Right lobe of liver (tissue), 6 donors: ENCODE data around the gene CAMK2B. TPM values are rescaled to one million over a fixed set of nuclear protein-coding genes. Genes with fewer than 3 reads are reported as not detected.
A peak's percentile ranks its signal among the peaks of the same experiment; 100 is the strongest.

Experiments
- ATAC-seq, 4 donors: fragments of 200-7000 bp; cut with Tn5 transposase; one replicate each; pipeline ENCODE4 v1.9.1; 2020; ENCODE audit warnings: mild to moderate bottlenecking in 4 of 4, moderate library complexity in 4 of 4
- DNase-seq, 3 donors: peaks; one replicate each; pipeline ENCODE4 v3.0.0-alpha.2; 2020
- H3K27ac ChIP-seq, 3 donors: fragments of 200-600 bp; one replicate each; pipeline ENCODE4 v1.8.0; 2022
- H3K27me3 ChIP-seq, 2 donors: fragments of 200-600 bp; one replicate each; pipeline ENCODE4 v1.8.0; 2022
- H3K36me3 ChIP-seq, 4 donors: fragments of 200-600 bp; sonication (generic) in 1 of 4; one replicate each; pipeline versions ENCODE4 v1.5.1 to v1.8.0; 2017 to 2022; ENCODE audit warnings: control low read depth in 1 of 4
- H3K4me1 ChIP-seq, 4 donors: fragments of 200-600 bp; sonication (generic) in 1 of 4; one replicate each; pipeline versions ENCODE4 v1.5.1 to v1.8.0; 2017 to 2022; ENCODE audit warnings: control low read depth in 1 of 4
- H3K4me3 ChIP-seq, 3 donors: fragments of 200-600 bp; one replicate each; pipeline ENCODE4 v1.8.0; 2022
- H3K9me3 ChIP-seq, 4 donors: fragments of 200-600 bp; sonication (generic) in 1 of 4; one replicate each; pipeline versions ENCODE4 v1.5.1 to v1.8.0; 2017 to 2022; ENCODE audit warnings: control low read depth in 1 of 4
- CTCF ChIP-seq, 4 donors: fragments of 200-600 bp in 3 of 4; fragments of 450-650 bp in 1 of 4; IDR thresholded peaks; one replicate each; pipeline versions ENCODE4 v1.5.1 to v1.8.0; 2016 to 2022; ENCODE audit warnings: antibody characterized with exemption in 4 of 4, mild to moderate bottlenecking in 2 of 4
- POLR2A ChIP-seq: fragments of 450-650 bp; IDR thresholded peaks from one replicate; pipeline ENCODE4 v1.6.1; 2017; ENCODE audit warnings: antibody characterized with exemption, mild to moderate bottlenecking
- WGBS: methylation state at CpG from one replicate; pipeline ENCODE4 v1.1.6; 2018; ENCODE audit warnings: low coverage, low lambda C conversion rate; ENCODE audit not compliant: insufficient coverage; ENCODE audit errors: missing lambda C conversion rate; 5-methylcytosine and 5-hydroxymethylcytosine counted together
- intact Hi-C, 2 donors: fragments of 100-400 bp; cut with DNase I; formaldehyde crosslinking; loops; one replicate each; pipeline versions ENCODE4 v1.11.2 to v1.14.1; 2022
- long read RNA-seq: library from polyadenylated mRNA; unstranded; transcript quantifications from one replicate; pipeline ENCODE4 v2.0.0, GENCODE V29; 2019
- total RNA-seq, 6 experiments: library from RNA; depleted of rRNA in 2 of 6; stranded (reverse); fragments of >200 nt in 2 of 6; fragmentation: NEBNext Ultra II Directional in 3 of 6; extraction: Animal tissue kit (Norgen Biotek cat#: 25700) in 3 of 6; gene quantifications; one replicate each; pipeline versions ENCODE4 v1.1.0 to v1.2.4, GENCODE V29; 2016 to 2023
- donor health status: DM: no; HTN: yes; CAD: no.
- donor health status: DM: no; HTN: no; CAD: no.
- donor health status: DM: no; HTN: no; CAD: no.
- donor health status: DM: no; HTN: yes; CAD: no.
- donor health status: DM: no; HTN: yes; CAD: no.

CAMK2B gene
- 1 to 10 TPM; 2.1 to 5.1 (median 3.3) TPM for total RNA-seq
- long read RNA-seq: 0 reads

GRCh38 chr7:44325201-44325671 lies at the start of gene CAMK2B:
TSS of gene CAMK2B (minus strand) at chr7:44325594. CDS start at chr7:44325421, 173 bp downstream.
- Histone ChIP-seq H3K36me3 (no peaks in the 10 kb centered on the region), H3K4me1 (peaks cover 0 to 21% (median 10%) of the 10 kb centered on the region in 4 donors), H3K9me3 (no peaks in the 10 kb centered on the region), H3K27ac (no peak within 1 kb of the TSS), H3K27me3 (no peaks in the 10 kb centered on the region), H3K4me3 (peak within 1 kb of the TSS; percentile 20 to 47 (median 38))
- intact Hi-C loops: no loop called here
- DNase-seq (no peak), ATAC-seq (no peak)
- no peak for TF ChIP-seq CTCF (IDR thresholded peaks at IDR 0.05)
- no peak for TF ChIP-seq POLR2A
- no CpG with 5 or more reads among the region's 85 CpGs for WGBS

DNA sequence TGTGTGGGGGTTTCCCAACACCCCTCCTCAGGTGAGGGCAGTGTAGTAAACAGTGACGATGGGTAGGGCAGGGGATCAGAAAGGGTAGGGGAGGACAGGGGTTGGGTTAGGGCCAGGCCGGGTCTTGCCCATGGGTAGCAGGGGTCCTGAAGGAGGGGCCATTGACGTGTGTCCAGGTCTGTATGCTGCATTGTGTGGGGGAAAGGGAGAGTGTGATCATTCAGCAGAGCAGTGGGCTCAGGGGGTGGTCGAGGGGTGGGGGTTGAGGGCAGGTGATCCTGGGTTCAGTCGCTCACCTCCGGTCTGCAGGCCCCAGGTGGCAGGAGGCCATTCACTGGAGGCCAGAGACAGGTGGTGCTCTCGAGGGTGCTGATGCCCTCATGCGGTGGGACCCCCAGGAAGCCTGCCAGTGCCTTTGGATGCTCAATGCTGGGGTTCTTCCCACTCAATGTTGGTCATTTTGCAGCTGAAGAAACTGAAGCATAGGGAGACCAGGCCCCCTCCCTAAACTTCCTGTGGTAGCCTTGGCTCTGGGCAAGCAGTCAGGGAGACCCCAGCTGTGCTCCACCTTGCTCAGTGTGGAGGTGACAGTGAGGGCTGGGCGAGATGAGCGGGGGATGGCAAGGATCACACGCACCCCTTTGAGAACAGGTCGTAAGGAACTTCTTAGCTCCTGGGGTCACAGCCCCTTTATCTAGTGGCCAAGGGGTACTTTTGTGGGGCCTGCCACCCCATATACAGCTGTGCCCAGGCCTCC lies 48.8 kb upstream of the CAMK2B start:
- no peak for DNase-seq
- TF ChIP-seq CTCF (IDR thresholded peaks at IDR 0.05) (no peak), POLR2A (no peak)

DNA sequence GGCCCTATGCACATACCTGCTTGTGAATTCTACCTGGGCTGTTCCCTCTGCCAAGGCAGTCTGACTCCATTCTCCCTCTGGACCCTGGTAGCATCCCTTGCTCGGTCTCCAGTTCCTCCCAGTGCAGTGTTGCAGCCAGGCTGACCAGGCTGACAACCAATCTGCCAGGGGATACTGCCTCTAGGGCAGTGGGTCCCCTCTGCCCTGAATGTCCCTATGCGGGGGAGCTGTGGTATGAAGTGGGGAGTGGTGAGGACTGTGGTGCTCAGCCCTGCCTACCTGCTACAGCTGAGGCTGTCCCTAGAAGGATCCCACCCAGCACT lies 48.0 kb upstream of the CAMK2B start:
- H3K9me3 ChIP-seq: no peaks in the 10 kb centered on the region
- DNase-seq (no peak), ATAC-seq (no peak)
- H3K27ac ChIP-seq: no peak overlapping the region
- no peaks in the 10 kb centered on the region for H3K36me3 ChIP-seq
- no peaks in the 10 kb centered on the region for H3K27me3 ChIP-seq
- no peak for TF ChIP-seq CTCF (IDR thresholded peaks at IDR 0.05)
- TF ChIP-seq POLR2A: no peak
- no peaks in the 10 kb centered on the region for H3K4me1 ChIP-seq
- WGBS: 57% methylated on average over 1 of the region's 2 CpGs
- intact Hi-C loops: no loop called here
- H3K4me3 ChIP-seq: no peak overlapping the region

More for the DNA sequence above, 48.8 kb upstream of the CAMK2B start:
- no peak overlapping the region for H3K27ac ChIP-seq
- ATAC-seq: no peak
- H3K27me3 ChIP-seq: no peaks in the 10 kb centered on the region
- no peaks in the 10 kb centered on the region for H3K4me1 ChIP-seq
- H3K4me3 ChIP-seq: no peak overlapping the region
- whole genome bisulfite sequencing: 45% methylated on average over 3 of the region's 12 CpGs
- intact Hi-C loops: no loop called here
- no peaks in the 10 kb centered on the region for H3K9me3 ChIP-seq
- H3K36me3 ChIP-seq: no peaks in the 10 kb centered on the region

GRCh38 chr7:44372560-44373417 lies 47.4 kb upstream of the CAMK2B start:
- H3K27ac ChIP-seq: no peak overlapping the region
- no peaks in the 10 kb centered on the region for H3K36me3 ChIP-seq
- WGBS: 82% methylated on average over 5 of the region's 5 CpGs
- DNase-seq (no peak), ATAC-seq (no peak)
- H3K27me3 ChIP-seq: no peaks in the 10 kb centered on the region
- H3K9me3 ChIP-seq: no peaks in the 10 kb centered on the region
- intact Hi-C loops: no loop called here
- no peak for TF ChIP-seq CTCF (IDR thresholded peaks at IDR 0.05)
- no peak for TF ChIP-seq POLR2A
- H3K4me1 ChIP-seq: no peaks in the 10 kb centered on the region
- H3K4me3 ChIP-seq: no peak overlapping the region
